MM.1S (cell line): ENCODE data around the gene FAM9C.

Experiments used
- EZH2 ChIP-seq: fragments of 300-600 bp; sonication (generic); optimal IDR thresholded peaks from 2 replicates; pipeline ENCODE3; 2017; ENCODE audit warnings: low read depth, mild to moderate bottlenecking, antibody characterized with exemption, low read length, mixed read lengths
- TF ChIP-seq, protein P1 (sequence below): fragments of 300-600 bp; sonication (generic); IDR thresholded peaks from 2 replicates; pipeline ENCODE4 v1.5.1; 2016; ENCODE audit warnings: antibody characterized with exemption, low read length, mixed read lengths

- TF ChIP-seq, protein P1, sequence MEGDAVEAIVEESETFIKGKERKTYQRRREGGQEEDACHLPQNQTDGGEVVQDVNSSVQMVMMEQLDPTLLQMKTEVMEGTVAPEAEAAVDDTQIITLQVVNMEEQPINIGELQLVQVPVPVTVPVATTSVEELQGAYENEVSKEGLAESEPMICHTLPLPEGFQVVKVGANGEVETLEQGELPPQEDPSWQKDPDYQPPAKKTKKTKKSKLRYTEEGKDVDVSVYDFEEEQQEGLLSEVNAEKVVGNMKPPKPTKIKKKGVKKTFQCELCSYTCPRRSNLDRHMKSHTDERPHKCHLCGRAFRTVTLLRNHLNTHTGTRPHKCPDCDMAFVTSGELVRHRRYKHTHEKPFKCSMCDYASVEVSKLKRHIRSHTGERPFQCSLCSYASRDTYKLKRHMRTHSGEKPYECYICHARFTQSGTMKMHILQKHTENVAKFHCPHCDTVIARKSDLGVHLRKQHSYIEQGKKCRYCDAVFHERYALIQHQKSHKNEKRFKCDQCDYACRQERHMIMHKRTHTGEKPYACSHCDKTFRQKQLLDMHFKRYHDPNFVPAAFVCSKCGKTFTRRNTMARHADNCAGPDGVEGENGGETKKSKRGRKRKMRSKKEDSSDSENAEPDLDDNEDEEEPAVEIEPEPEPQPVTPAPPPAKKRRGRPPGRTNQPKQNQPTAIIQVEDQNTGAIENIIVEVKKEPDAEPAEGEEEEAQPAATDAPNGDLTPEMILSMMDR = no peak
- no peak for TF ChIP-seq EZH2
These were observed 30.0 kb downstream of the FAM9C start for GRCh38 chrX:13014111-13015096.
